ENCODE results near the gene DYNLRB1.

DYNLRB1 gene

DNA sequence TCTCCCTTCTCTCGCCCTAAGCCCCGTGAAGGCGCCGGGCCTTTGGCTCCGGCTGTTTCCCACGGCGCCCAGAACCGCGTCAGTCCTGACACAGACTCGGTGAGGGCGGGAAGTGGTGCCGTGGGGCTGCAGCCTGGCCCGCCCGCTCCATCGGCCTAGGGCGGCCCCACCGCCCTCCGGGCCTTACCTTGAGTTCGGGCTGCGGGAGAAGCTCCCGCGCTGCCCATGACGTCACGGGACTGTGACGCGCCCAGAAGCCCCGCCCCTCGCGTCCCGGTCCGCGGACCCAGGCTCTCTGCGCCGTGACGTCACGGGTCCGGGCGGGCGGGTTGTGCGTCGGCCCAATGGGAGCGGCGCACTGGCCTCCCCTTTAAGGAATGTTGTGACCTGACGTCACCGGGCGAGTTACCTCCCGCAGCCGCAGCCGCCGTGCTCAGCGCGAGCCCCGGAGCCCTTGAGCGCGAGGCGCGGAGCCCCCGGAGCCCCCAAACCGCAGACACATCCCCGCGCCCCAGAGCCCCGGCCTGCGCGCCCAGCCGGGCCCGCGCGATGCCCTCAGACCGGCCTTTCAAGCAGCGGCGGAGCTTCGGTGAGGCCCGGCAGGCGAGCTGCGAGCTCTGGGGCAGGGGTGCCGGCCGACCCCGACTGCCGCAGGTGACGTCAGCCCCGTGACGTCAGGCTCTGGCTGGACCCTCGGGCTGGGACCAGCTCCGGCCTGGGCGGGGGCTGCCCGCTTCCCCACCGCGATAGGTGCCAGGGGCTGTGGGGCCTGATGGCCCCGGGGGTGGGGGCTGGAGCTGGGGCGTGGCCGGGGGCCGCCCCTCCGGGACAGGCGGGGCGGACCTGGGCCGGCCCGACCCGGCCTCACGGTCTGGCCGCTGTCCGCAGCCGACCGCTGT lies 42.3 kb downstream of the DYNLRB1 start, which contains the start of gene MAP1LC3A:
TSS of gene MAP1LC3A (plus strand) at position 399 of the 899 bp plus-strand sequence. CDS start at position 550, 151 bp downstream.
- DNase-seq (ENCODE audit: low read depth) = peak; percentile 85

DNA sequence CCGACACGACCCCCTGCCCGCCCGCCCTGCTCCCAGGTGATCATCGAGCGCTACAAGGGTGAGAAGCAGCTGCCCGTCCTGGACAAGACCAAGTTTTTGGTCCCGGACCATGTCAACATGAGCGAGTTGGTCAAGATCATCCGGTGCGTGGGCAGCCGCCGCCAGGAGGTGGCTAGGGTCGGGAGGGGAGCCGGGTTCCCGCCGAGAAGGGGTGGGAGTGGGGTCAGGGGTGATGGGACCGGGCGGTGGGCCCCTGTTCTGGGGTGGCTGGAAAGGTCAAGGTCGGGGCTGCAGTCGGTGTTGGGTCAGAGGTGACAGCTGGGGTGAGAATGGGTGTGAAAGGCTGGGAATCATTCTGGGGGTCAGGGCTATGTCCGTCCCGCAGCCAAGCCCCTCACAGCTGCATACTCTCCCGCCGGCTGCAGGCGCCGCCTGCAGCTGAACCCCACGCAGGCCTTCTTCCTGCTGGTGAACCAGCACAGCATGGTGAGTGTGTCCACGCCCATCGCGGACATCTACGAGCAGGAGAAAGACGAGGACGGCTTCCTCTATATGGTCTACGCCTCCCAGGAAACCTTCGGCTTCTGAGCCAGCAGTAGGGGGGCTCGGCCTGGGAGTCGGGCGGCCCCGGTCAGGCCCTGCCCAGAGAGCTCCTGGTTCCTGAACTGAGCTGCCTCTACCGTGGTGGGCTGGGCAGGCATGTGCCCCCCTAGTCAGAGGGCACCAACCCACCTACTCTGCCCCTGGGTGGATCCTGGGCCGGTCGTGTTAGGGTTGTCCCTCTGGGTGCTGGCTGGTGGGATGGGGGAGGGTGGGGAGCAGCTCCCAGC lies 43.3 kb downstream of the DYNLRB1 start:
- no peak for DNase-seq (ENCODE audit: low read depth)

DNA sequence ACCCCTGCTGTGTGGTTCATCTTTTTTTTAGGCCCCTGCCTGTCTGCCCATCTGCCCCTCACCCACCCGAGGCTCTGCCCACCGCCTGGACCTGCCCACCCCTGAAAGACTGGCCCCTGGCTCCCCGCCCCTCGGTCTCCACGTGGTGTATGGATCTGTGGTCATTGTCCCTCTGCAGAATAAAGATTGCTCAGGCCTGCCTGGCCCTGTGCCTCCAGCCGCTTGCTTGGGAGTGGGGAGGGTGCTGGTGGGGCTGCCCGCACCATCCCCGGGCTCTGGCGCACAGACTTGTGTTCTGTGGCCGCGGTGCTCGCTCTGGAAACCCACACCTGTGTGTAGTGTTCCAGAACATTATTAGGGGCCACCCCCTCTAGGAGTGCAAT lies 43.9 kb downstream of the DYNLRB1 start:
- DNase-seq (ENCODE audit: low read depth) = no peak

DNA sequence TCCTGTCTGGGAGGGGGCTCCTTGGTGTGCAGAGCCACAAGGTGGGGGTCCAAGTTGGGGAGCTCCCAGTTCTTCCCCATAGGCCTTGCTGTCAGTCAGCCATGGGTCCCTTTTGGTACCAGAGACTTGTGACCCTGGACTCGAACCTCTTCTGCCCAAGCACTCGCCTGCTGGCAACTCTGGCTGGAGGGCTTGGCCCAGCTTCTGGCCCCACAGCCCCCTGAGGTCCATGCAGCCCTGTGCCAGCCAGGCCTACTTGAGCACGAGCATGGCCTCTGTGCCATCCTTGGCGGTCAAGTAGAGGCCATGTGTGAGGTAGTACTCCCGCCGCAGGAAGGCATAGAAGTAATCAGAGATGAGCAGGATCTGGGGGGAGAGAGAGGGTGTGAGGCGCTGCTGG lies 44.4 kb downstream of the DYNLRB1 start:
- DNase-seq (ENCODE audit: low read depth) = no peak

DNA sequence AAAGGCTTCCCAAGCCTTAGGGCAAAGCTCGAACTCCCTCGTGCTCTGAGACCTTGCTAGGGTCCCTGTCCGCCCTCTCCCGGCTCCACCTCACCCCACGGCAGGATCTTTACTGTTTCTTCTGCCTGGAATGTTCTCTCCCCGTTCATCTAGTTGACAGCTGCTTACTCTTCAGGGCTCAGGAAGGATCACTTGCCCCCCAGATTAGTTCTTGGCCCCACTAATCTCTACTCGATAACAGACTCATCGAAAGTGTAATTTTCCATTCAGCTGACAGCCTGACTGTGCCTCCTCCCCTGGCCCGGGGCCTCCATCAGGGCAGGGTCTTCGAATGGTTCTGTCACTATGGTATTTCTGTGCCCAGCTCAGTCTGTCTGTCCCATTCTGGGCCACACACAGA lies 45.4 kb downstream of the DYNLRB1 start:
- no peak for DNase-seq (ENCODE audit: low read depth)

DNA sequence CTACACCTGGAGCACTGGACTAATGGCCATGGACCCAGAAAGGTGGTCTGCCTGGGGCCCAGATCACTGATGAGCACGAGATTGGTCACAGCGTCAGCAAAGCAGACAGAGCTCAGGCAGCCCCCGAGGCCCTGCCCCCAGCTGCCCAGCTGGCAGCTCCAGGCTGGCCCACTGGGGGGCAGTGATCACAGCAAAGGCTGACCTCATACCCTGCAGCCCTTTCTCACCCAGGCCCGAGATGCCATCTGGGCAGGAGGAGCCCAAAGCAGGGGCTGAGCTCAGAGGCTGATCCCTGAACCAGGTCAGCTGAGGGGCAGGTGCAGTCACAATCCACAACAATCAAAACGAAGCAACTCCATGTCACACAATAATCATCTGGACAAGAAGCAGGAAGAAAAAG lies 46.4 kb downstream of the DYNLRB1 start:
- DNase-seq (ENCODE audit: low read depth) = no peak

DNA sequence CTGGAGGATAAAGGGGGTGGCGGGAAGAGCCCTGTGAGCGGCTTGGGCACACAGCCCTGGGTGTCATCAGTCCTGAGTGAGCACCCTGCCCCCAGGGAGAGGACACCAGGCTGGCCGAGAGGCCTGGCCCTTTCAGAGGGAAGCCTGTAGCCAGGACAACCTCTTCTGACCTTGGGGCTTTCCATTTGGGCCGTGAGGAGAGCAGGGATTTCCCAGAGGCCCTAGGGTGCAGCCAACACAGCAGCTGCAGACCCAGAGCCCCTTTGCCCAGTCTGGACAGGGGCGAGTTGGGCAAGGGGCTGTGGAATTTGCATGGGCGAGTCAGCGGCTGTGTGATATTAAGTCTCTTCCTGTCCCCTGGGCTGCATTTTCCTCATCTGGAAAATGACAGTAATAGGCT lies 48.6 kb downstream of the DYNLRB1 start:
- no peak for DNase-seq (ENCODE audit: low read depth)

DNA sequence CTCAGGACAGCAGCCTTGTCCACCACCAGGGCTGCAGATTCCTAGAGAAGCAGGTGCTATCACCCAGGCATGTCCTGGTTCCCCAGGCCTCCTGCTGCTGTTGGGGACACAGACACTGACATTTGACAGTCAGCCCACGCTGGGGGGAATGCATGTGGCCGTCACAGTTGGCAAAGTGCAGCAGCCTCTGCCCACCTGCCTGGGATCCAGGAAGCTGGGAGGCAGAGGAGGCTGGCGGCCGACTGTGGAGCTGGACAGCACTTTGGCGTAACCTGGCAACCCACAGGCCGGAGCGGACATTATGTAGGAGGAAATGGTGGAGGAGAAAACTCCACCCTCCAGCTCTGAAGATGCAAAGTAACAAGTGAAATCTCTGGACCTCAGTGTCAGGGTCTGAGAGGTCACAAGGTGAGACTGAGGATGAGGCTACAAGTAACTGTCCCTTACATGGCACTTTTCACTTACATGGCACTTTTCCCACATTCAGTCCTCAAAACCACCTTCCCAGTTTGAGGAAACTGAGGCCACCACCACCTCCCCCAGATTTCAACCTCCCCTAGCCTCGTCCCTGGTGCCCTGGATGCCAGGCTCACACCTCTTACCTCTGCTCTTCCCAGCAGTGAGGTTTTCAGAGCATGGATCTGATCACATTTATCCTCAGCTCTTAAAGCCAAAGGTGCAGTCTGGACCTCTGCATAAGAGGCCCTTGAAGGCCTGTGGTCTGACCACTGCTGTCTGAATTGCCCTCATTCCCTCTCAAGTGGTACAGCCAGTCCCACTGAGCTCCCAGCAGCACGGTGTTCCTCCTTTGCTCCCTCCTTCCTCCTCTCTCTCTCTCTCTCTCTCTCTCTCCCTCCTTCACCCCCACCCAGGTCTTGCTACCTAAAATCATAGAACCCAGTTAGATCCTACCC lies 51.0 kb downstream of the DYNLRB1 start:
- no peak for DNase-seq (ENCODE audit: low read depth)

DNA sequence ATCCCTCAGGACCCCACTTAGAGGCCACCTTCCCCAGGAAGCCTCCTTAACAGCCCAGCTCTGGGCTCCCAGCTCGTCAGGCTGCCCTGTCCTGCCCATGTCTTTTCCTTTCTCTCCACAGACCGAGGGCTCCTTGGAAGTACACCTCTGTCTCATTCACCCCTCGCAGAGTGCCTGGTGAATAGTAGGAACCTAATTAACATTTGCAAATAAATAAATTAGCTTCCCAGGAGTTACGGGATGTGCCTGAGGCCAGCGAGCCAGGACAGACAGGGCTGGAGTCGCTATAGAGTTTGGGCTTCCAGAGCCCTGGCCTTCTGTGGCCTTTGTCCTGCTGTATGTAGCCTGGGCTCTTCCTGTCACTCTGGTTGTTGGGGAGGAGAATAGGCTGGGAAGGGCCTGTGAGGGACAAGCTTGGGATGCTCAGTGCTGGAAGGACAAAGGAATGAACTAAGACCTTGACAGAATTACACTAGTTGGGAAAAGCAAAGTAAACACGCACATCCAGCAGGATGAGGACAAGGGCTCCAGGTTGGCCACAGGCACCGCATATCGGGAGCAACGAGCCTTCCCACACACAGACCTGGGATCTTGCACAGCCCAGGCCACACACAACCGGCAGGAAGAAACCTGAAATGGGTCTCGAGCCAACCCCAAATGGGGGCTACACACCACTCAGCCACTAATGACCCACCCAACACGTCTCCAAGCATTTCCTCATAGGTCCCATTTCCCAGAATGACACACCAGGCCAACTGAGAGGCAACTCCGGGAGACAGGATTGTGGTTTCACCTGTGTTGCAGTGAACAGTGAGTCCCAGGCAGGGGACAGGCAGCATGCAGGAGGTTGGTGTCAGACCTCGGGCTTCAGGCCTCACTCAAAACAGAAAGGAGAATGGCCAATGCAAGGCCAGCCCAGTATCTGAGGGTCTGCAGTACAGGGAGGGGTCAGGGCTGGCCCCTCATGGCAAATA lies 52.0 kb downstream of the DYNLRB1 start:
- no peak for DNase-seq (ENCODE audit: low read depth)

DNA sequence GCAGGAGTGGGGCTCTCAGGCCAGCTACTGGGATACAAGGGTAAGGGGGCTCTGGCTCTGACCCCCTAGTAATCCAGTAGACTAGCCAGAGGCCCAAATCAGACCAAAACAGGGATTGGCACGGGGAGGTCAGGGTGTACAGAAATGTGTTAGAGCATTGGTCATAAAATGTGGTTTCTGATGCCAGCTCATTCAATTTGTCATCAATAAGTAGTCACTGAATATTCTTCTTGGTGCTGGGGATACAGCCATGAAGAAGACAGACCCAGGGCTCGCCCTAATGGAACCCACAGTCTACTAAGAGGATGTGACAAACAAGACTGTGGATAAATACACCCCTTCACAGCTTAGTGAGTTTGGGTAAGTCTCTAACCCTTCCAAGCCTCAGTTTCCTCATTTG lies 53.4 kb downstream of the DYNLRB1 start:
- no peak for DNase-seq (ENCODE audit: low read depth)

DNA sequence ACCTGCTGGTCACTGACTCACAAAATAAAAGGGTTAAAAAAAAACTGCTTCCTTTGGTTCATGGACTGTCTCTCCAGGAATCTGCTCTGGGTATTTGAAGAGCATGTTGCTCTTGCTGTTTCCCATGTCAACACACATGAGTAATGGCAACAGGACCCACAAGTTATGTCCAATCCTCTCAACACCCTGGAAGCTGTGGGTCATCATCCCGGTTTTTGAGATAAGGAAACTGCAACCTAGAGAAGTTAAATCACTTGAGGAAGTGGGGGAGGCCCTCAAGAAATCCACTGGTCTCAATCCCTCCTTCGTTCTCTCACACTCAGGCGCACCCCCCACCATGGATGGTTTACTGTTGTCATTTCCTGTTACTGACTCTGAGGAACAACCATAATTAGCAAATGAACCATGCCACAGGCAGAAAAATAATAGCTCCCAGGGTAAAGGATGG lies 54.7 kb downstream of the DYNLRB1 start:
- DNase-seq (ENCODE audit: low read depth) = no peak

DNA sequence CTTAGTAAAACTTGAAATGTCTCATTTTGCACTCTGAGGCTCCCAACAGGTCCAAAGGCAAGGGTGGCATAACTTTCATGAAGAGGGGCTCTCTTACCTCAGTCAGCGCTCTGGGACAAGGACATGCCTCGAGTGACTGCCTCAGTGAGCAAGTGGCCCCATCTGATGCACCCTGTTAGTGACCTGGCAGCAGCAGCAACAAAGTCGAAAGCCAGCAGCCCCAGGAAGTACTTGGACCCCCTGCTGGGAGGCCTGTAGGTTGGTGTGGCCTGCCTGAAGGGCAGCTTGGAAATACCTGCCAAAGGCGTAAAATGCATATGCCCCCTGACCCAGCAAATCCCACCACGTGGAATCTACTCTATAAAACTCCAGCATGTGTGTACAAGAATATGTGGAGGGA lies 55.5 kb downstream of the DYNLRB1 start:
- no peak for DNase-seq (ENCODE audit: low read depth)

DNA sequence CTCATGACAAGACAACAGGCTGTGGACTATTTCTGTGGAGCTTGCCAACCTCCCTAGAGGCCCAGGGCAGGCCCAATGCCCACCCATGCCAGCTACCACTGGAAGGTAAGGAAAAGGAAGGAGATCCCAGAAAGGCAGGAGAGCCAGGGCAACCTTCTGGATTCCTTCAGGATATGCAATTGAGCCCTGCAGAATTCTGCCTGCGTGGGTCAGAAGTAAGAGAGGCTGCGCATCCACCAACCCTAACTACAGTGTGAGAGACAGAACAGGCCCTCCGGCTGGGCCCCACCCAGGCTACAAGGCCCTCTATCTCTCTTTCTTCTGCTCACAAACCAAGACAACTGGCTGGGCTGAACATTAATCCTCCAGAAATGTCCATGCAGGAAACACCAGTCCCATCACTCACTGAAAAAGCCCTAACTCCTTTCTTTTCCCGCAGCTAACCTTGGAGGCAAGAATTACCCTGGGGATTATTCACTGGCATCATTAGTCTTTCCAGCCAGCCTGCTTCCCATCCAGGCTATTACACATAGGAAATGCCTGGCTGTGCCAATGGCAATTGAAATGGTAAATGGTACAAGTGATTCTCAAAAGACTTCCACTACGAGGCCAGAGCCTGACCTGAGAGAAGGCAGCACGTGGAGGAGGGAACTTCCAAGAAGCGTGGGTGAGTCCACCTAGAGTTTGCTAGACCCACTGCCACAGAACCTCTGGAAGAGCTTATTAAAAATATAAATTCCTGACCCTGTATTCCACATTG lies 57.5 kb downstream of the DYNLRB1 start:
- DNase-seq (ENCODE audit: low read depth) = no peak

DNA sequence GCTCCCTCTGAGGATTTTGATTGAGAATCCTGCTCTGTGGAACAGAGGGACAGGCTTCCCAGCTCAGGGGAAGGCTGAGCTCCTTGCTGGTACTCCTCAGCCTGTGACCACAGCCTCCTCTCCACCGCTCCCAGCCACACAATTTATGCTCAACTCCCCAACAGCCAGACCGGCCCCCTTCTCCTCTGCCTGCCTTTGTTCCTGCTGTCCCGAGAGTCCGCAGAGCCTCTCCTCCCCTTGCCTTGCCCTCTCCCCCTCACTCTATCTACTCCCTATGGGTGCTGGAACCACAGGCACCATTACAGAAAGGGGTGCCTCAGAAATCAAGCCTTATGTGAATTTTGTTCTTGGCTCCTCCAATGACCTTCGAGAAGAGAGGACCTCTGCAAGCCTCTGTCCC lies 58.2 kb downstream of the DYNLRB1 start:
- no peak for DNase-seq (ENCODE audit: low read depth)

DNA sequence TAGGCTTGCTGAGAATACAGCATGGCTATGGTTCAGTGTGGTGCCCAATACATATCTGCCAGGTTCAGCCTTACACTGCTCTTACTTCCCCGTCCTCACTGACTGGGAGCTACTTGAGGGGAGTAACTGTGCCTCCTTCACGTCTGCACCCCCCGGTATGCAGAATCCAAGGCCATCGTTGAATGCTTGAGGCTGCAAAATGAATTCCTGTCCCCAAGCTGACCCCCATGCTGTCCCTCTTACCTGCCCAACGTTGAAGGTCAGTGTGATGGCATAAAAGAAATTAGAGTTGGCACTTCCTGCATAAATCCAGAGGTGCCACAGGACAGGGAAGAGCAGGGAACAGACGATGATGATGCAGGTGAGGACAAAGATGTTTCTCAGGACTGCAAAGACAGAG lies 58.6 kb downstream of the DYNLRB1 start:
- no peak for DNase-seq (ENCODE audit: low read depth)

DNA sequence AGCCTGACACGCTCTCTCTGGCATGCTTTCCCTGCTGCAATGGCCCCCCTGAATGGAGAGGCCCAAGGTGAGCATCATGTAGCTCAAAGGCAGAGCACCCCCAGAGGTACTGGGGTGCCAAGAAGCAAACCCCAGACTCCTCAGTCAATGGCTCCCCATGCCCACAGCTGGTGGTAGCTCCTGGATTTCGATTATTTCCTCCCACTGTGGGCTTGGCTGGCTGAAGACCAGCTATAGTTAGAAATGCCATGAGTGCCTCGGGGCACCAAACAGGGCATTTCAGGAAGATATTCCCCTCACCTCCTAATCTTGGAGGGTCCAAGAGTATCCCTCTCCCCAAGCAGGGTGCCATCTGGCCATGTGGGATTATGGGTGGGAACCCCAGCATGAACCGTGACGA lies 59.0 kb downstream of the DYNLRB1 start:
- DNase-seq (ENCODE audit: low read depth) = no peak

DNA sequence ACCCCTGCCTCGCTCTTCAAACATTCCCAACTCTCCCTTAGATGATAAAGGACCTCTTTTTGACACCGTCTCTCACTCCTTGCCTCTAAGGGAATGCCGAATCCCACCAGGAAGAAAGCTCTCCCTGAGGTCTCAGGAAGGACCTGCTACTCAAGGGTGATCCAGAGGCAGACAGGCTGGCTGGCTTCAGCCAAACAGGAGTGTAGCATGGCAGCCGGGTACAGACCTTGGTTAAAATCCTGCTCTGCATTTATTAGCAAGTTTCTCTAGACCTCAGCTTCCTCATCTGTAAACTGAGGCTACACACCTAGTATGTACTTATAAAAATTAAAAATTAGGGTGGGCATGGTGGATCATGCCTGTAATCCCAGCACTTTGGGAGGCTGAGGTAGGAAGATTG lies 59.5 kb downstream of the DYNLRB1 start:
- no peak for DNase-seq (ENCODE audit: low read depth)

DNA sequence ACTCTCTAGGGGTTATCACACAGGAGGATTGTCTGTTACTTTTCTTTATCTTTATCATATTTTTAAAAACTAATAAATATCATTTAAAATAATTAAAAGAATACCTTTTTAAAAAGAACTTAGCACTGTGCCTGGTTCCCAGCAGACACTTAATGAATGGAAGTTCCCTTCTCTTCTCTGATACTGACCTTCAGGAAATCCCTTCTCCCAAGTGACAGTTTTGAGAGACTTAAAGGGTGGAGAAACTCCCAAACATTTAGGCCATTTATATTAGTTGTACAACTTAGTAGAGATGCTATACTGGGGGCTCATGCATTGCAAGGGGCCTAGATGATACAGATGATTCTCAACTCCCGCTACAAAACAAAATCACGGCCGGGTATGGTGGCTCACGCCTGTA lies 60.8 kb downstream of the DYNLRB1 start:
- DNase-seq (ENCODE audit: low read depth) = no peak

DNA sequence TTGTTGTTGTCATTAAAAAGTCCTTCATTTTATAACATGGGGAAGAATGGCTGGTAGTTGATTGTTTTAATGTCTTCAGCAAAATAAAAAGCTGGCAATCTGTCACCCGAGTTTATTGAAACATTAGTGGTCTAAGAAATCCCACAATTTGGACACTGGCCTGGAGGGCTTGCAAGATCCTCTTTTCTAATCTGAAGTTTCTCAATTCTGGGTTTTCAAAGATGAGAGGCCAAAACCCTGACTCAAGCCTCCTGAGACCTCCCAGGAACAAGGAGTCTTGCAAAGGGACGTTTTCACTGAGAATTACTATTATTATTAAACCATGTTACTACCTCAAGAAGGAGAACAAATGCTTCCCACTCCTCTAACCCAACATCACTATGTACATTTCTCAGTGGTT lies 61.8 kb downstream of the DYNLRB1 start:
- DNase-seq (ENCODE audit: low read depth) = no peak

DNA sequence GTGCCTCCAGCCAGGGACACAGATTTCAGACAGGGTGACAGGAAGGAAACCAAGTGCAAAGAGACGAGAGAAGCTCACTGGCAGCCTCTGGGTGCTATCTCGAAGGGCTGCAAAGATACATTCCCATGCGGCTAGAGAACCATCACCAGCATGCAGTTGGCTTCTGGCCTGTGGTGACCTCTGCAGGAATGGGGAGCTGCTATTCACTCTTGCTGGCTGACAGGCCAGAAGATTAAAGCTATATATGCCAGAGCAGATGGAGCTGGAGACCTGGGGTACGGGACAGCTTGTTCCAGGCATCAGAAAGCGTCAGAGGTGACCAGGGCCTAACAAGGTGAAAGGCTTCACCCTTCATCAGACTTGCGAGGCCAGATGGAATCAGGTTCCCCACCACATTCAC lies 62.3 kb downstream of the DYNLRB1 start:
- no peak for DNase-seq (ENCODE audit: low read depth)

Measured in stimulated activated CD8-positive, alpha-beta memory T cell treated with anti-CD3 and anti-CD28 coated beads, Interleukin-15, amount 100 ng/mL, for 1 hour (primary cell).